GM04503 (cell line): Measurements from ENCODE around the gene CLDN7.

Experiments used
- DNase-seq: peaks from one replicate; pipeline ENCODE4 v3.0.0-alpha.2; 2012; ENCODE audit warnings: low read depth

CLDN7 gene, protein sequence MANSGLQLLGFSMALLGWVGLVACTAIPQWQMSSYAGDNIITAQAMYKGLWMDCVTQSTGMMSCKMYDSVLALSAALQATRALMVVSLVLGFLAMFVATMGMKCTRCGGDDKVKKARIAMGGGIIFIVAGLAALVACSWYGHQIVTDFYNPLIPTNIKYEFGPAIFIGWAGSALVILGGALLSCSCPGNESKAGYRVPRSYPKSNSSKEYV

DNA sequence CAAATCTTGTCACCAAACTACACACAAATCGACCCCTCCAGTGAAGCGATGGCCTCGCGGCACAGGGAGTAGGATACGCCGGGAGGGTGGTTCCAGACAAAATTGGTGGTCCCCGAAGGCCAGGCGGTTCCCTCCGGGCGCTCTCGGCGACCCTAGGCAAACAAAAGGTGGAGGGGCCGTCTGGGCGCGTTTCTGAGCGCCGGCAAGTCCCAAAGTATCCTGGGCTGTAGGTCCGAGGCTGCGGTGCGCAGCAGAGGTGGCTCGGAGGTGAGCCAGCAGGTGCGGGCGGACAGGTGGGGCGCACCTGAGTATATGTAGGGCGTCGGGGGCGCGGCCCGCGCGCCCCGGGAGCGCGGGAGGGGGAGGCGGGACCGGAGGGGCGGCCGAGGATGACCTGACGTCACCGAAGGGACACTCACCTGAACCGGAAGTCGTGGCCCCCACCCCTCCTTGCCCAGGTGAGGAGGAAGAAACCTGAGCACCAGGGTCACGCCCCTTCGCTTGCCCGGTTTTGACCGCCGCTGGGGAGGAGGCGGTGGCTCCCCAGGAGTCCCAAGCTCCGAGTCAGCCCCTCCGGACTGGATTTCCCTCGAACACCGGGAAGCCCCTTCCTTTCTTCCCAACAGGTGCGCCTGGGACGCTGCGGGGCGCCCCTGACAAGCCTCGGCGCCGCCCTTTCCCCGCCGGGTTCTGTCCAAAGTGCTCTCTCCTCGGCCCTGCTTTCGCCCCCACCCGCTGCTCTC lies at the start of gene CLDN7:
CLDN7 (minus strand) TSS at position 287 of the 743 bp plus-strand sequence. CDS start 435 bp downstream, outside the sequence.
- no peak for DNase-seq

DNA sequence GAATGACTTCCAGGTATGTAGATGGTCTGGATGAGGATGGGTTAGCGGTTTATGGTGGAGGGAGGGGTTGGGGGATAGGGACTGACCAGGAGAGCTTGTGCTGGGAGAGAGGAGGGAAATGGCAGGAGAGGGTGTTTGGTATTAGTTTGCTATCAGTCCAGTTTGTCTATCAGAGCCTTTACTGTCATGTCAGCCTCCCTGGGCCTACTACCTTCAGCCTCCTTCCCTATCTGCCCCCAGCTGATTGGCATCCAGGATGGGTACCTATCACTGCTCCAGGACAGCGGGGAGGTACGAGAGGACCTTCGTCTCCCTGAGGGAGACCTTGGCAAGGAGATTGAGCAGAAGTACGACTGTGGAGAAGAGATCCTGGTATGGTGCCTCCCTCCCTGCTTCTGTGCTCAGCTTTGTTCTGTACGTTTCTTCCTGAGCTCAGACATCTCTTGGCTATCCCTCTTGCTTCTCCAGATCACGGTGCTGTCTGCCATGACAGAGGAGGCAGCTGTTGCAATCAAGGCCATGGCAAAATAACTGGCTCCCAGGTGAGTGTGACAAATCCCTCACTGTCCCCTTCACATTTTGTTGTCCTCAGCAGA lies 48.9 kb upstream of the CLDN7 start:
- no peak for DNase-seq

DNA sequence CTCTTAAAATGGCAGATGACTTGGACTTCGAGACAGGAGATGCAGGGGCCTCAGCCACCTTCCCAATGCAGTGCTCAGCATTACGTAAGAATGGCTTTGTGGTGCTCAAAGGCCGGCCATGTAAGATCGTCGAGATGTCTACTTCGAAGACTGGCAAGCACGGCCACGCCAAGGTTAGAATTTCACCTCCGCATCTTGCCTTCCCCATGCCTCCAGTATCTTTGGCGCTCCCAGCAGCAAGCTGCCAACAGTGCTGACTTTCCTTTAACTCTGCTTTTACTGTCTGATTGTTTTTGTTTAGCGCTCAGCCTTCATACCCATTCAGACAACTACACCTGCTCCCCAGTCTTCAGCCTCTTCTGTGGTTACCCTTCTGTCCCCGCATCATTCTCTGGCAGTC lies 47.4 kb upstream of the CLDN7 start:
- DNase-seq = no peak

DNA sequence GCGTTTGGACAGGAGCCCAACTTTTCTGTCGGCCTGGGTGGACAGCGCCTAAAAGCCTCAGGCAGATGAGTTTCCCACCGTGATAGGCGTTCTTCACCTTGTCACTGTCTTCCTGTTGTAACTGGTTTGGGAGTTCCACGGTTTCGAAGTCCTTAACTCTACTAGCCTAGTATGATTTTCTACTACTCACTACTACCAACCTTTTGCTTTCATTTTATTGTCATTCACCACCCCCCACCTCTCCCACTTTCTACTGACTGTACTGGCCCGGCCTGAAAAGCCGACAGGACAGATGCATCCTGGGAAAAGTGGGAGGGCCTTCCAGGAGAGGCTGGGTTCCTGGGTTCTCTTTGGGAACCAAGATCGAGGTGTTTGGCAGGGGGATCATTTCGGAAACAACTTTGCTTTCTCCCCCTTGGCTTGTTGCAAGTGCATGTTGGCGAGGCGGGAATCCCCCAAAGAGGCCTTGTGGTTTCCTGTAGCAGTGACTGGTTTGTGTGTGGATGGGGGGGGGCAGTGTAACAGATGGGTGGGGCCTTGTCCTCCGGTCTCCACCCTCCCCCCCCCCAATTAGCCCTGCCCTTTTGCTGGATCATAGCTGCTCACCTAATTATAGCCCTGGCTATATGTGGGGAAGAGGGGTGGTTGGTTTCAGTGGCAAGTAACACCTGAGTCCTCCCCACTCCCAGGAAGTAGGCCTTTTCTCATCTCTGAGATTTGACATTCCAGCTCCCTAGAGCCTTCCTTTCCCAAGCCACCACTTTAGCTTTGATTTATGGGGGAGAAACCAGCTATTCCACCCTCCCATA lies 46.6 kb upstream of the CLDN7 start:
- DNase-seq = peak; percentile 50

DNA sequence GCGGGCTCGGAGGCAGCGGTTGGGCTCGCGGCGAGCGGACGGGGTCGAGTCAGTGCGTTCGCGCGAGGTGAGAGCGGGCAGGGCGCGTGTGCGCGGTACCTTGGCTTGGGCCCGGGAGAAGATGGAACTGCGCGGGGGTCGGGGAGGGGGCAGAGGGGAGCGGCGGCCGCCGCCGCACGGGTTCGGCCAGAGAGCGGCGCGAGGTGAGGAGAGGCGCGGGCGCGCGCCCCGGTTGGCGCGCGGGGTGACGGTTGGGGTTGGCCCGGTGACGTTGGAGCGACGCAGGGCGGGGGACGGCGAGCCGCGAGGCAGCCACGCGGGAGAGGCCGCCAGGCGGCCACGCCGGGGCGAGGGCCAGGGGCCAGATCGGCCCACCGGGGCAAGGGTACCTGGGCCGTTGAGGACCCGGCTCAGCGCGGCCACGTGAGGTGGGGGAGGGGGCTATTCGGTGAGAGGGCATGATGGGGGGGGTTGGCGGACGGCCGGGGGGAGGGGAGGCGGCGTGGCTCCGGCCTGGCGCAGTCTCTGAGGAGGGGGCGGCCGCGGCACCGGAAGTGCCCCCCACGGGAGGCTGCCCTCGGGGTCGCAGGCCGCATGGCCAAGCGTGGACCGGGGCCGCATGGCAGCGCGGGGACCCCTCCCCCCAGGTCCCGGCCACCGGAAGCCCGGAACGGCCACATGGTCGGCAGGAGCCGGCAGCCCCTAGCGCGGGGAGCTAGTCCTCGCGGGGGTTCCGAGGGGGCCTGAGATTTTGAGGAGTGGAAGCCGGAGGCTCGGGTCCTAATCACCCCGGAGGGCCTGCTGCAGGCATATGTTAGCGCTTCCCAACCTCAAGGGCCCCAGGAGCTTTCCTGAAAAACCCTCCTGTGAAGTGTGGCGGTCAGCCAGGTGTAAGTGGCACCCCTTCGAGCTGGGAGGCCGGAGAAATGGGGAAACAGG lies 45.7 kb upstream of the CLDN7 start:
- no peak for DNase-seq

DNA sequence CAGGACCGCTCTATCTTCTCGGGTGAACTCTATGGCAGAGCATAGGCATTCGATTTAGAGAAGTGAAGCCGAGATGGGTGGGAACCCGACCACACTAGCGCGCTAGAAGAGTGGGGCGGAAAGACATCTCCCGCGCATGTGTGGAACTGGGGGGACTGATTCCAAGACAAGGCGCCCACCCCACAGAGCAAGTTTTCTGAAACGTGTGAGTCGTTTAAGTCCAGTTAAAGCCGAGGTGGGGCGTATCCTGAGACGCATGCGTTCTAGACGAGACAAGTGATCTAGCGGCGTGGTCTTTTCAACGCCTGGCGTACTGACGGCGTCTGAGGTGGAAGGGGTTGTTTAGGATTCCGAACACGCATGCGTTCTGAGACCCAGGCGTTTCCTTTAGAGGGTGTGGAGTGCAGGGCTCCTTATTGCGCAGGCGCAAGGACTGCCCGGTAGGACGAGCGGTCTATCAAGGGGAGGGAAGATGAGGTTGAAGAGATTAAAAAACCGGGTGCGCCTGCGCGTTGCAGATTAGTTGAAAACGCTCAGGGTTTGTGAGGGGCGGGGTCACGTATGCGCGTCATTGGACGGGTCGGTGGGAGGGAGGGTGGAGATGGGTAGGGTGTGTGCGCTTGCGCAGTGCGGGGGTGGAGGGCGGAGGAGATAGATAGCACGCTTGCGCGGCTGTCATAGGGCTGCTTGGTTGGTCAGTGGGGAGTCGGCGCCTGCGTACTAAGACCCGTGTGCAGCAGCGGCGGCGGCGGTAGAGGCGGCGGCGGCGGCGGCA lies 44.8 kb upstream of the CLDN7 start, which contains the start of gene EIF5A:
EIF5A (plus strand) TSS at position 718 of the 775 bp plus-strand sequence. CDS start 2,008 bp downstream, outside the sequence.
- DNase-seq = peak; percentile 99

DNA sequence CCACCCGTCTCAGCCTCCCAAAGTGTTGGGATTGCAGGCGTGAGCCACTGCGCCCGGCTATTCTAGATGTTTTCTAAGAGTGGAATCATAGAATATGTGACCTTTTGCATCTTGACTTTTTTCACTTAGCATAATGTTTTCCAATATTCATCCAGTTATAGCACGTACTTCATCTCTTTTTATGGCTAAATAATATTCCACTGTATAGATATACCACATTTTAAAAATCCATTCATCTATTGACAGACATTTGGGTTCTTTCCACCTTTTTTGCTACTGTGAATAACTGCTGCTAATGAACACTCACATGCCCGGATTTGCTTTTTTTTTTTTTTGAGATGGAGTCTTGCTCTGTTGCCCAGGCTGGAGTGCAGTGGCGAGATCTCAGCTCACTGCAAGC lies 41.9 kb upstream of the CLDN7 start:
- DNase-seq = no peak

DNA sequence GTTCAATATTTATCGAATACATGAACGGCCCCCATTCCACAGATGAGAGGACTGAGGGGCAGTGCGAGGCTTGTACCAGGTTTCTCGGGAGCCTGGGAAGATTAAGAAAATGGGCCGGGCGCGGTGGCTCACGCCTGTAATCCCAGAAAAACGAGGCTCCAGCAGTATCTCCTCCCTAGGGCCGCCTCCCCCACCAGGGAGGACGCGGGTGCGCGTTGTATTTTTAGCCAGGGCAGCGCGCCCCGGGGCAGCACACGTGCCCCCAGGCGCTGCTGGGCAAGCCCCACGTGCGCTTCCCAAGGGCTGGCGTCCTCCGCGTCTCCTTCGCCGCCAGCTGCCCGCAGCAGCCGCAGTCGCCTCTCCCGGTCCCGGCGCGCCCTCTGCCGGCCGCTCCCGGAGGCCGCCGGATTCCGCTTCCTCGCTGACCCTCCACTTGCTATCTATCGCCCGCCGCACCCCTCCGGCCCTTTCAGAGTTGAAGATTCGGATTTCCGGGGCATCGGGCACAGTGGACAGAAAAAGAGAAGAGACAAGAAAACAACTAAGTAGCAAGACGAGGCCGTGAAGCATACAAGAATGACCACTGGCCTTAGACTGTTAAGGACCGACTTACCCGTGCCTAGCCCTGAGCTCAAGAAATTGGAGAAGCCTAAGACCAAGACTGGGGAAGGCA lies 34.0 kb upstream of the CLDN7 start:
- no peak for DNase-seq

DNA sequence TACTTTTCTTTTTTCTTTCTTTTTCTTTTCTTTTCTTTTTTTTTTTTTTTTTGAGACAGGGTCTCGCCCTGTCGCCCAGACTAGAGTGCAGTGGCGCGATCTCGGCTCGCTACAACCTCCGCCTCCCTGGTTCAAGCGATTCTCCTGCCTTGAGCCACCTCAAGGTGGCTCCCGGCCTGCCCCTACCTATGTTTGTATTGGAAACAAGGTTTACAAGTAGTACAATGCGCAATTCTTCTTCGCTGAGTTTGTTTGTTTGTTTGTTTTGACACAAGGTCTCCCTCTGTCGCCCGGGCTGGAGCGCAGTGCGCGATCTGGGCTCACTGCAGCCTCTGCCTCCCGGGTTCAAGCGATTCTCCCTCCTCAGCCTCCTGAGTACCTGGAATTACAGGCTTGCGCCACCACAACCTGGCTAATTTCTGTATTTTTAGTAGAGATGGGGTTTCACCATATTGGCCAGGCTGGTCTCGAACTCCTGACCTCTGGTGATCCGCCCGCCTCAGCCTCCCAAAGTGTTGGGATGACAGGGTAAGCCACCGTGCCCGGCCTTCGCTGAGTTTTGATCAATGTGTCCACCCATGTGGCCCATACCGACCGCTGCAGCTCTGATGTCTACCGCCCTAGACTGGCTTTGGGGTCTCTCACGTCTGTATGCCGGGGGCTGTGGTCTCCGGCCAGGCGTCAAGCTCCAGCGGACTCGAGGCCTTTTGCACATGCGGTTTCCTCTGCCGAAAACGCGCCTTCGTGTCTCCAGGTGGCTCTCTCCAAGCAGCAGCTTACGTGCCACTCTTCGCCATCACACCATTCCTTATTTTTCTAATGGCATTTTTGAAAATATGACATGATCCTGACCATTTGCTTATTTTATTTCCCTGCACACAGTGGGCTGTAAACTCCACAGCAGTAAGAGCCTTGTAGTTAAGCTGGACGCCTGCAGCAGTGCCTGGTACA lies 33.2 kb upstream of the CLDN7 start:
- DNase-seq = no peak

DNA sequence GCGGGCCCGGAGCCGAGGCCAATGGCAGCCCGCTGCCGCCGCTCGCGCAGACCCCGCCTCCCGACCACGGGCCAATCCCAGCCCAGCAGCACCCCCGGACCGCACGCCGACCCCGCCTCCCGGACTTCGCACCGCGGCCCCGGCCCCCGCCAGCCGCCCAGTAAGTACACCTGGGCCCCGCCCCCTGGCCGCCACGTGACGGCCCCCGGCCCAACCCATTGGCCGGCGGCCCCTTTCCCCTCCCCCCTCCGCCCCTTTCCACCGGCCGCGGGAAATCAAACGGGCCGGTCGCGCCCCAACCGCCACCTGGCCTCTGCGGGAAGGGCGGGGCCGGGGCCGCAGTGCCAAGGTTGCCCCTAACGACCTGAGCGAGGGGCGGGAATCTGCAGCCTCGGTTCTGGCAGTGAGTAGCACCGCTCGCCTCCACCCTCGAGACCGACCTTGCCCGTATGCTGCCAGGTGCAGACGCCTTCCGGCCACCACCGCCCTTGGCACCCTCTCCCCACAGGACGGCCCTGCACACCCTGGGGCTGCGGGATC lies 32.4 kb upstream of the CLDN7 start, which contains the start of gene YBX2:
YBX2 (minus strand) TSS at position 26 of the 540 bp plus-strand sequence. CDS start 139 bp downstream, outside the sequence.
- DNase-seq = no peak

DNA sequence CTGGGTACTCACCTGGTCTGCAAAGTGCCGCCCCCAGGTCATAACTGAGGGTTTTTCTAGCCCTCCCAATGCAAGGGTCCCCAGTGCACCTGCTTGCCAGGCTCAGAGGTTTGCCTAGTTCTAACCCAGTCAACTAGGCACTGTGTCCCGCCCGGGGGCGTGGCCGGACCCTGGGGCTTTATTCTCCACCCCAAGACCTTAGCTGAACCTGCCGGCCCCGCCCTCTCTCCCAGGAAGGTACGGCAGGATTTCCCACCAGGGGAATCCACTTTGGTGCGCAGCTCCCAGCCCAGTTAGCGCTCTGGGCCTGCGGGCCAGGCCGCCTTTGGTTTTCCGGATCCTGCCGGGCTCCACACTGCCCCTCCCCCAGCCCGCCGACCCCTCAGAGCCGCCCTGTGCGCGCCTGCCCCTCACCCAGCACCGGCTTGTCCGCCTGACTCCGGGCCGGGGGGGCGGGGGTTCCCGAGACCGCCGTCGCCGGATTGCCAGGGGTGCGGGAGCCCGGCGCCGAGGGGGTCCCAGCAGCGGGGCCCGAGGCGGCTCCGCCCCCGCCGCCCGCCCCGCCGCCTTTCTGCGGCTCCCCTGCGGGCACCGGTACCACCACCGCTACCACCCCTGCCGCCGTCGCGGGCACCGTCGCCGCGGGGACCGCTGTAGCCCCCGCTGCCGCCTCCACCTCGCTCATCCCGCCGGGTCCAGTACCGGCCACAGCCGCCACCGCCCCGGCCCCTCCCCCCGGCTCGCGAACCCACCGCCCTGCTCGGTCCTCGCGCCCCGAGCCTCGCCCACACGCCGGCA lies 31.7 kb upstream of the CLDN7 start:
- DNase-seq = no peak

DNA sequence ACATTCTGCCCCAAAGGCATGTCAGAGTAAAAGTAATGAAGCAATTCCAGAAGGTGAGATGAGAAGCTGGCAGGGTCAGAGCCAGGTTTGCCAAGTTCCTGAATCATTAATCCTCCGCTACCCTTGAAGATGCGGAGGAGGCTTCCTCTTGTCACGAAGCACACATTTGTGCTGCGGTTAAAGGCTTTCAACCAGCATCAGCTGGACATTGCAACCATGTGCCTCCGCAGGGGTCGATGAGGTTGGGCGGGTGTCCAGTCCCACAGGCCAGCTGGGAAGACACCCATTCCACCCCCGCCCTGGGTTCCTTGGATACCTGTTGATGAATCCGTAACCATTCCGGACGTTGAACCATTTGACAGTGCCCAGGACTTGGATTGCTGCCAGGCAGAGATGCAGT lies 30.9 kb upstream of the CLDN7 start:
- no peak for DNase-seq

DNA sequence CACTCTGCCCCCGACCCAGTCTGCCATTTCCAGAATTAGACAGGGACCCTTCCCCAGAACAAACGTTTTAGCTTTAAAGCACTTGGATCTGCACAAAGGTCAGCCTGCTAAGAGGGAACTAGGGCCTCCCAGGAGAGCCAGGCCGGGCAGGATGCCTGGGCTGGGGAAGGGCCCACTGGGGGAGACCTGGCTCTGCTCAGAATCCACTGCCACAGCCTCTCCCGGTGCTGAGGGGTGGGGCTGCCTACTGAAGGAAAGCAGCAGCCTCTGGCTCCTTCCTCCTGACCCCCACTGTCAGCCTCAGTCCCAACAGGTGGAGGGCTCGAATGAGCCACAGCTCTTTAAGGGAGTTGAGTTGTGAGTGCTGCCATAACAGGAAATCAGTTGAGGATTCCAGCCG lies 30.5 kb upstream of the CLDN7 start:
- DNase-seq = no peak

DNA sequence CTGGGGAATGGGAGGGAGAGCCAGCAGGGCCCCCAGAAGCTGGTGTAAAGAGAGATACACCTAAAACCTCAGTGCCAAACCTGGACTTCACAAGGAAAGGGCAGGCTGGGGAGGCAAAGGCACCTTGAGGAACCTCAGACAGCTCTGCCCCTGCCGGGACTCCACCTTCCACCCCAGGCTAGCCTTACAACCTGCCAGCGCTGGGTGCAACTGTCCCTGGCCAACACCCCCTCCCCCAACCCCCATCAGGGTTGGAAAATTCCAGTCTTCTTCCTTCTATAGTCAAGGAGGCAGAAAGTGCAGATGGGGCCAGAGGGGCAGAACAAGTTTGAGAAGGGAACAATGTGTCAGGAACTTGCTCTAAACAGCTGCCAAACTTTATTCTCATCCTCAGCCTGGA lies 29.9 kb upstream of the CLDN7 start:
- no peak for DNase-seq

DNA sequence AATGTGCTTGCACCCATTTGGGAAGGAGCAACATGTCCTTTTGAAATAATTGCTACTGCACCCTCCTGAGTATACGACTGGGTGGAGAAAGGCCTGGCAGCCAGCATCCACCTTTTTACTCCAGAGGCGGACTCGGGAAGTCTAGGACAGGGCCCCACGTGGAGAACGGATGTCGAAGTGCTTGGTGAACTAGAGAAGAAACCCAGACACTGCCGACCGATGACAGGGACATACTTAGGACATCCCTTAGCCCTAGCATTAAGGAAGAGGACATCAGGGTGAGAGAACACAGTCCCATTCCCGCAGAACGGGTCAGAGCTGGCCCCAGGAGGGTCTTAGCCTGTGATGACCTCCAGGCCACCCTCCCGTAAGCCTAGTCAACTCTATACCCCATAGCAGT lies 28.4 kb upstream of the CLDN7 start:
- DNase-seq = no peak

DNA sequence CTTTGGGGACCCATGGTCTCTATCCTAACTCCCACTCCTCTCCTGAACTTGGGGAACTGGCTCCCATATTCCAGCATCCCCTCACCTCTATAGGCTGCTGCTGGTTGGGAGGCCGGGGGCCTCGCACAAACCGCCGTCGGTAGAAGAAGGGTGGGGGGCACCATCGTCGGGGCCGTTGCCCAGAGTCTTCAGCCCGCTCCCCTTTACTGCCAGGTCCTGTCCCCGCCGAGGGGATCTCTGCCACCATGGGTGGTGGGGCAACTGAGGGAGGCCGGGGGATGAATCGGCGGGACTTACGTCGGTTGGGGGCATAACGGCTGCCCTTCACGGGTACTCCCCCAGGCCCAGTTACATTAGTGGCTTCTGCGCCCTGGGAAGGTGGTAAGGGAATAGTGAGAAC lies 27.9 kb upstream of the CLDN7 start:
- DNase-seq = no peak

DNA sequence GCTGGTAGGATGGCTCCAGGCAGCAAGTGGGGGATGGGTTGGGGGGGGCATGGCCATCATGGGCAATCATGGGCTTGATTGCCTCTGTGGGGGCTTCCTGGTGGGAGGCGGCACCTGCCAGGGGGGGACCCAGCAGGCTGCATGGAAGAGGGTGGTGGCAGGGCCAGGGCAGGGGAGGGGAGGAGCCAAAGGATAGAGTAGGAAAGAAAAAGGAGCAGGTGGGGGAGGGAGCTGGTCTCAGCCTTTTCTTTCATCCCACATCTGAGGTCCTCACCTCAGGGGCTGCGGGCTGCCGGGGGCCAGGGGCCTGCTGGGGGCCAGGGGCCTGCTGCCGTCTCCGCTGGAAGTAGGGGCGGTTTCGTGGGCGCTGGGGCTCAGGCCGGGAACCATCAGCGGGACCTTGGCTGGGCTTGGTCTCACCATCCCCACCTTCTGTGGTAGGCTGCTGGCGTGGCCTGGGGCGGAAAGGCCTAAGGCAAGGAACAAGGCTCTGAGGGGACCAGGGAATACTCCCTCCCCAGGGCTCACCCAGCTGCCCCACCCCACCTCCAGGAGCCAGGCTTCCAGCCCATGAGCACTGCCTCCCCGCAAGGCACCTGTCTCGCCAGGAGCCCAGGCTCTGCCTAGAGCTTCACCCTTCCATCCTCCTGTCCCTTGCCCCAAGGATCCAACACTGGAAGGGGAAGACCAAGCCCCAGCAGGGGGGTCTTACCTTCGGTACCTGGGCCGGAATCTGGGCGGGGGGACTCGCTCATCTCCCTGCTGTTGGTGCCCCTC lies 27.2 kb upstream of the CLDN7 start:
- no peak for DNase-seq
